ENCODE results near the gene FZD7. TPM values are rescaled to one million over a fixed set of nuclear protein-coding genes. Genes with fewer than 3 reads are reported as not detected.

The FZD7 gene
- total and polyA plus RNA-seq, 2 experiments from 2014 or later, result 9.4 to 21.8 TPM

- peak; percentile 27 to 74 for DNase-seq (ENCODE audit: low read depth in 1 of 2, low spot score in 1 of 2)
- Histone ChIP-seq H3K36me3 (no peaks in the 10 kb centered on the region), H3K9me3 (ENCODE audit: low read depth) (no peaks in the 10 kb centered on the region), H3K4me3 (peak overlapping the region; percentile 86), H3K4me1 (ENCODE audit: low read depth) (peaks cover 11% of the 10 kb centered on the region), H3K27me3 (peaks cover 37% of the 10 kb centered on the region), H3K27ac (peak overlapping the region; percentile 90)
- TF ChIP-seq, protein P1, sequence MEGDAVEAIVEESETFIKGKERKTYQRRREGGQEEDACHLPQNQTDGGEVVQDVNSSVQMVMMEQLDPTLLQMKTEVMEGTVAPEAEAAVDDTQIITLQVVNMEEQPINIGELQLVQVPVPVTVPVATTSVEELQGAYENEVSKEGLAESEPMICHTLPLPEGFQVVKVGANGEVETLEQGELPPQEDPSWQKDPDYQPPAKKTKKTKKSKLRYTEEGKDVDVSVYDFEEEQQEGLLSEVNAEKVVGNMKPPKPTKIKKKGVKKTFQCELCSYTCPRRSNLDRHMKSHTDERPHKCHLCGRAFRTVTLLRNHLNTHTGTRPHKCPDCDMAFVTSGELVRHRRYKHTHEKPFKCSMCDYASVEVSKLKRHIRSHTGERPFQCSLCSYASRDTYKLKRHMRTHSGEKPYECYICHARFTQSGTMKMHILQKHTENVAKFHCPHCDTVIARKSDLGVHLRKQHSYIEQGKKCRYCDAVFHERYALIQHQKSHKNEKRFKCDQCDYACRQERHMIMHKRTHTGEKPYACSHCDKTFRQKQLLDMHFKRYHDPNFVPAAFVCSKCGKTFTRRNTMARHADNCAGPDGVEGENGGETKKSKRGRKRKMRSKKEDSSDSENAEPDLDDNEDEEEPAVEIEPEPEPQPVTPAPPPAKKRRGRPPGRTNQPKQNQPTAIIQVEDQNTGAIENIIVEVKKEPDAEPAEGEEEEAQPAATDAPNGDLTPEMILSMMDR (IDR thresholded peaks at IDR 0.05; ENCODE audit: low read depth, low read length), result no peak
These were observed 774 bp upstream of the FZD7 start for GRCh38 chr2:202032846-202033316.

GRCh38 chr2:202034249-202035088 is 814 bp downstream of the FZD7 start:
- H3K27ac ChIP-seq, result peak overlapping the region; percentile 94

DNA sequence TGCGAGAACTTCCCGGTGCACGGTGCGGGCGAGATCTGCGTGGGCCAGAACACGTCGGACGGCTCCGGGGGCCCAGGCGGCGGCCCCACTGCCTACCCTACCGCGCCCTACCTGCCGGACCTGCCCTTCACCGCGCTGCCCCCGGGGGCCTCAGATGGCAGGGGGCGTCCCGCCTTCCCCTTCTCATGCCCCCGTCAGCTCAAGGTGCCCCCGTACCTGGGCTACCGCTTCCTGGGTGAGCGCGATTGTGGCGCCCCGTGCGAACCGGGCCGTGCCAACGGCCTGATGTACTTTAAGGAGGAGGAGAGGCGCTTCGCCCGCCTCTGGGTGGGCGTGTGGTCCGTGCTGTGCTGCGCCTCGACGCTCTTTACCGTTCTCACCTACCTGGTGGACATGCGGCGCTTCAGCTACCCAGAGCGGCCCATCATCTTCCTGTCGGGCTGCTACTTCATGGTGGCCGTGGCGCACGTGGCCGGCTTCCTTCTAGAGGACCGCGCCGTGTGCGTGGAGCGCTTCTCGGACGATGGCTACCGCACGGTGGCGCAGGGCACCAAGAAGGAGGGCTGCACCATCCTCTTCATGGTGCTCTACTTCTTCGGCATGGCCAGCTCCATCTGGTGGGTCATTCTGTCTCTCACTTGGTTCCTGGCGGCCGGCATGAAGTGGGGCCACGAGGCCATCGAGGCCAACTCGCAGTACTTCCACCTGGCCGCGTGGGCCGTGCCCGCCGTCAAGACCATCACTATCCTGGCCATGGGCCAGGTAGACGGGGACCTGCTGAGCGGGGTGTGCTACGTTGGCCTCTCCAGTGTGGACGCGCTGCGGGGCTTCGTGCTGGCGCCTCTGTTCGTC is 1.7 kb downstream of the FZD7 start:
- peaks cover 36% of the 10 kb centered on the region for H3K4me1 ChIP-seq (ENCODE audit: low read depth)
- TF ChIP-seq, protein P1 (IDR thresholded peaks at IDR 0.05; ENCODE audit: low read depth, low read length), result peak; percentile 63
- H3K36me3 ChIP-seq, result no peaks in the 10 kb centered on the region
- DNase-seq (ENCODE audit: low read depth in 1 of 2, low spot score in 1 of 2), result peak; percentile 71 to 75
- no peak overlapping the region for H3K27ac ChIP-seq
- peak overlapping the region; percentile 86 for H3K4me3 ChIP-seq
- H3K27me3 ChIP-seq, result peaks cover 24% of the 10 kb centered on the region
- H3K9me3 ChIP-seq (ENCODE audit: low read depth), result no peaks in the 10 kb centered on the region

More at GRCh38 chr2:202034249-202035088, 814 bp downstream of the FZD7 start:
- peak; percentile 50 to 69 for DNase-seq (ENCODE audit: low read depth in 1 of 2, low spot score in 1 of 2)
- H3K9me3 ChIP-seq (ENCODE audit: low read depth), result no peaks in the 10 kb centered on the region
- H3K4me3 ChIP-seq, result peak overlapping the region; percentile 86
- H3K27me3 ChIP-seq, result peaks cover 32% of the 10 kb centered on the region
- H3K4me1 ChIP-seq (ENCODE audit: low read depth), result peaks cover 27% of the 10 kb centered on the region
- H3K36me3 ChIP-seq, result no peaks in the 10 kb centered on the region
- TF ChIP-seq, protein P1 (IDR thresholded peaks at IDR 0.05; ENCODE audit: low read depth, low read length), result no peak

DNA sequence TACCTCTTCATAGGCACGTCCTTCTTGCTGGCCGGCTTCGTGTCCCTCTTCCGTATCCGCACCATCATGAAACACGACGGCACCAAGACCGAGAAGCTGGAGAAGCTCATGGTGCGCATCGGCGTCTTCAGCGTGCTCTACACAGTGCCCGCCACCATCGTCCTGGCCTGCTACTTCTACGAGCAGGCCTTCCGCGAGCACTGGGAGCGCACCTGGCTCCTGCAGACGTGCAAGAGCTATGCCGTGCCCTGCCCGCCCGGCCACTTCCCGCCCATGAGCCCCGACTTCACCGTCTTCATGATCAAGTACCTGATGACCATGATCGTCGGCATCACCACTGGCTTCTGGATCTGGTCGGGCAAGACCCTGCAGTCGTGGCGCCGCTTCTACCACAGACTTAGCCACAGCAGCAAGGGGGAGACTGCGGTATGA is 2.3 kb downstream of the FZD7 start:
- H3K27ac ChIP-seq, result no peak overlapping the region
- peak overlapping the region; percentile 86 for H3K4me3 ChIP-seq
- H3K4me1 ChIP-seq (ENCODE audit: low read depth), result peaks cover 42% of the 10 kb centered on the region
- H3K36me3 ChIP-seq, result no peaks in the 10 kb centered on the region
- peak in 1 of 2 donors; percentile 17 for DNase-seq (ENCODE audit: low read depth in 1 of 2, low spot score in 1 of 2)
- TF ChIP-seq, protein P1 (IDR thresholded peaks at IDR 0.05; ENCODE audit: low read depth, low read length), result no peak
- H3K27me3 ChIP-seq, result peaks cover 17% of the 10 kb centered on the region
- H3K9me3 ChIP-seq (ENCODE audit: low read depth), result no peaks in the 10 kb centered on the region

DNA sequence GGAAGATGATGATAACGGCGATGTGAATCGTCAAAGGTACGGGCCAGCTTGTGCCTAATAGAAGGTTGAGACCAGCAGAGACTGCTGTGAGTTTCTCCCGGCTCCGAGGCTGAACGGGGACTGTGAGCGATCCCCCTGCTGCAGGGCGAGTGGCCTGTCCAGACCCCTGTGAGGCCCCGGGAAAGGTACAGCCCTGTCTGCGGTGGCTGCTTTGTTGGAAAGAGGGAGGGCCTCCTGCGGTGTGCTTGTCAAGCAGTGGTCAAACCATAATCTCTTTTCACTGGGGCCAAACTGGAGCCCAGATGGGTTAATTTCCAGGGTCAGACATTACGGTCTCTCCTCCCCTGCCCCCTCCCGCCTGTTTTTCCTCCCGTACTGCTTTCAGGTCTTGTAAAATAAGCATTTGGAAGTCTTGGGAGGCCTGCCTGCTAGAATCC is 3.0 kb downstream of the FZD7 start:
- no peaks in the 10 kb centered on the region for H3K36me3 ChIP-seq
- peak overlapping the region; percentile 56 for H3K27ac ChIP-seq
- no peaks in the 10 kb centered on the region for H3K9me3 ChIP-seq (ENCODE audit: low read depth)
- peaks cover 11% of the 10 kb centered on the region for H3K27me3 ChIP-seq
- TF ChIP-seq, protein P1 (IDR thresholded peaks at IDR 0.05; ENCODE audit: low read depth, low read length), result no peak
- H3K4me3 ChIP-seq, result peak overlapping the region; percentile 86
- peak in 1 of 2 donors; percentile 72 for DNase-seq (ENCODE audit: low read depth in 1 of 2, low spot score in 1 of 2)
- H3K4me1 ChIP-seq (ENCODE audit: low read depth), result peaks cover 43% of the 10 kb centered on the region
